Measurements from ENCODE around the gene TRMT11. TPM values are rescaled to one million over a fixed set of nuclear protein-coding genes. Genes with fewer than 3 reads are reported as not detected.

The TRMT11 gene
- total and polyA plus RNA-seq, 2 of the 13 experiments (the other 11 are each of a cell fraction or from before 2014, with no cell fraction given) = 42.2 to 81.9 TPM

DNA sequence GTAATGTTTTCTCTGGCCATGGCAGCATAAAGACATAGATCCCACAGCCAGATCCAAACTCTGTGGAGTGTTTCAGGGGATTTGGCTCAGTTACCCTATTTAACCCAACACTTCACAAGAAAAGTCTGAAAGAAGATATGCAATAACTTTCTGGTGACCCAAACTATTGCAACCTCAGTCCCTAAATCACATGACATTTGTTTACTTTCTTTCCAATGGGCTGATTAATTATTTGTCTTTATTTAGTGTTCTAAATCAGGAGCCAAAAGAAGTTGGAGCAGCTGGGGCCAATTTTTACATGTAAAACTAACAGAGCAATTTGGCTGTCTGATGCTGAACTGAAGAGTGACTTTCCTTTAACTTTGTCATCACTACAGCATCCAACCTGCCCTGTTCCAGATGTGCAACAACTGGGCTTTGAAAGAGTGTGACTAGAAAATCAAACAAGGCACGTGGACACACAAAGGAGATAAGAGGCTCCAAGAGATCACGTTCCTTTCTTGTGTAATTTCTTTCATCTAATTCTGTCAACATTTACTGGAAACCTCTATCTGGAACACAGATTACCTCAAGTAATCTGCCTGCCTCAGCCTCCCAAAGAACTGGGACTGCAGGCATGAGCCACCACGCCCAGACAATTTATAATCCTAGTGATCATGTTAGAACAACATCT, 90.8 kb downstream of the TRMT11 start:
- in situ Hi-C loops (cut with HindIII; ENCODE audit: extremely low pct_ligation_motif_present, low pct_unique_long_range_greater_than_20kb) (no loop called here), intact Hi-C loops (cut with micrococcal nuclease; ENCODE audit: unreplicated experiment) (no loop called here)
- no peak overlapping the region for H3K9ac ChIP-seq (ENCODE audit: insufficient read depth, low read depth, low read length)
- ATAC-seq (peak; percentile 85), FAIRE-seq (peak; percentile 71), DNase-seq (ENCODE audit: low spot score) (peak; percentile 87)
- no peaks in the 10 kb centered on the region for H3K79me2 ChIP-seq (ENCODE audit: insufficient read depth, low read length)
- peaks cover 26% of the 10 kb centered on the region for H3K4me1 ChIP-seq (ENCODE audit: insufficient read depth, low read length)
- H3K27me3 ChIP-seq (ENCODE audit: control insufficient read depth in 1 of 2, insufficient read depth in 2 of 2, low read length in 2 of 2) = no peaks in the 10 kb centered on the region
- peak overlapping the region; percentile 10 for H3K27ac ChIP-seq (ENCODE audit: extremely low read length, insufficient read depth, low read length)
- 26% methylated on average over 3 of the region's 3 CpGs for WGBS (ENCODE audit: low lambda C conversion rate)
- H3K9me3 ChIP-seq (ENCODE audit: low read length) = no peaks in the 10 kb centered on the region
- H3K36me3 ChIP-seq (replicated peaks in 1 of 2; ENCODE audit: control insufficient read depth in 1 of 2, insufficient read depth in 2 of 2, low read length in 2 of 2) = peaks cover 0 to 6% of the 10 kb centered on the region in 2 experiments; a peak in 3 of 5 replicates
- no peak overlapping the region for H2AFZ ChIP-seq (ENCODE audit: low read length)
- ChIA-PET POLR2A (no interaction called here), CTCF (ENCODE audit: low intra/inter-chr PET ratio, low total read pairs) (no interaction called here)
- H4K20me1 ChIP-seq (ENCODE audit: insufficient read depth, low read length) = no peaks in the 10 kb centered on the region
- BruUV-seq (replicated peaks) = no TSS peak
- no peak overlapping the region for H3K4me2 ChIP-seq (ENCODE audit: low read depth, low read length)
- H3K4me3 ChIP-seq (replicated peaks in 1 of 3; ENCODE audit: insufficient read depth in 1 of 3, low read depth in 2 of 3, low read length in 3 of 3) = no peak overlapping the region
- TF ChIP-seq ZSCAN21 (CRISPR knock-in tag; IDR thresholded peaks at IDR 0.05; ENCODE audit: borderline replicate concordance) = no peak
- peak in 1 of 2 experiments; percentile 76; a peak in 2 of 4 replicates for TF ChIP-seq EP300 (IDR thresholded peaks at IDR 0.05; ENCODE audit: low read depth in 2 of 2, low read length in 2 of 2)
- TF ChIP-seq EP300 (CRISPR knock-in tag; IDR thresholded peaks at IDR 0.05; ENCODE audit: borderline replicate concordance) = peak; percentile 81
- TF ChIP-seq FOXA3 (CRISPR knock-in tag; IDR thresholded peaks at IDR 0.05) = peak; percentile 83
- TF ChIP-seq MED1 (CRISPR knock-in tag; IDR thresholded peaks at IDR 0.05) = peak; percentile 56; the same call in 1 of the 2 replicates
- TF ChIP-seq, protein P1, sequence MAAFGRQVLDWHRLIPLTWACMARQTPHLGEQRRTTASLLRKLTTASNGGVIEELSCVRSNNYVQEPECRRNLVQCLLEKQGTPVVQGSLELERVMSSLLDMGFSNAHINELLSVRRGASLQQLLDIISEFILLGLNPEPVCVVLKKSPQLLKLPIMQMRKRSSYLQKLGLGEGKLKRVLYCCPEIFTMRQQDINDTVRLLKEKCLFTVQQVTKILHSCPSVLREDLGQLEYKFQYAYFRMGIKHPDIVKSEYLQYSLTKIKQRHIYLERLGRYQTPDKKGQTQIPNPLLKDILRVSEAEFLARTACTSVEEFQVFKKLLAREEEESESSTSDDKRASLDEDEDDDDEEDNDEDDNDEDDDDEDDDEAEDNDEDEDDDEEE (CRISPR knock-in tag; IDR thresholded peaks at IDR 0.05) = no peak
- peak; percentile 70 for TF ChIP-seq SOX13 (IDR thresholded peaks at IDR 0.05)
- TF ChIP-seq SOX13 (CRISPR knock-in tag; conservative IDR thresholded peaks at IDR 0.05 in 1 of 2, IDR thresholded peaks at IDR 0.05 in 1 of 2) = peak in 1 of 2 experiments; percentile 96; a peak in 2 of 4 replicates
- TF ChIP-seq NFKBIZ (CRISPR knock-in tag; IDR thresholded peaks at IDR 0.05) = 0 out of 2 replicates have a peak, but pooled peaks have one; percentile 49
- peak; percentile 64; the same call in 1 of the 2 replicates for TF ChIP-seq DNMT3B (CRISPR knock-in tag; conservative IDR thresholded peaks at IDR 0.05)
- peak; percentile 63; the same call in 1 of the 2 replicates for TF ChIP-seq SIX1 (CRISPR knock-in tag; IDR thresholded peaks at IDR 0.05; ENCODE audit: borderline replicate concordance)
- peak; percentile 88 for TF ChIP-seq ISL2 (CRISPR knock-in tag; IDR thresholded peaks at IDR 0.05)
- TF ChIP-seq ZNF44 (CRISPR knock-in tag; IDR thresholded peaks at IDR 0.05) = 0 out of 2 replicates have a peak, but pooled peaks have one; percentile 47
- TF ChIP-seq CBX5 (CRISPR knock-in tag; IDR thresholded peaks at IDR 0.05; ENCODE audit: borderline replicate concordance) = 0 out of 2 replicates have a peak, but pooled peaks have one; percentile 26
- TF ChIP-seq FOXP1 (IDR thresholded peaks at IDR 0.05) = peak; percentile 21; the same call in 1 of the 2 replicates
- TF ChIP-seq FOXP1 (CRISPR knock-in tag; IDR thresholded peaks at IDR 0.05) = peak; percentile 79
- TF ChIP-seq GATAD2A (CRISPR knock-in tag; IDR thresholded peaks at IDR 0.05) = peak; percentile 94
- peak; percentile 62 for TF ChIP-seq HDAC2 (CRISPR knock-in tag; IDR thresholded peaks at IDR 0.05)
- TF ChIP-seq, protein P2, sequence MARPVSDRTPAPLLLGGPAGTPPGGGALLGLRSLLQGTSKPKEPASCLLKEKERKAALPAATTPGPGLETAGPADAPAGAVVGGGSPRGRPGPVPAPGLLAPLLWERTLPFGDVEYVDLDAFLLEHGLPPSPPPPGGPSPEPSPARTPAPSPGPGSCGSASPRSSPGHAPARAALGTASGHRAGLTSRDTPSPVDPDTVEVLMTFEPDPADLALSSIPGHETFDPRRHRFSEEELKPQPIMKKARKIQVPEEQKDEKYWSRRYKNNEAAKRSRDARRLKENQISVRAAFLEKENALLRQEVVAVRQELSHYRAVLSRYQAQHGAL (CRISPR knock-in tag; IDR thresholded peaks at IDR 0.05; ENCODE audit: not compliant biosample characterization) = no peak
- TF ChIP-seq ZNF674 (CRISPR knock-in tag; IDR thresholded peaks at IDR 0.05; ENCODE audit: low read depth) = 0 out of 2 replicates have a peak, but pooled peaks have one; percentile 40
- TF ChIP-seq DMAP1 (CRISPR knock-in tag; IDR thresholded peaks at IDR 0.05) = peak; percentile 37; the same call in 1 of the 2 replicates
- TF ChIP-seq, protein P3, sequence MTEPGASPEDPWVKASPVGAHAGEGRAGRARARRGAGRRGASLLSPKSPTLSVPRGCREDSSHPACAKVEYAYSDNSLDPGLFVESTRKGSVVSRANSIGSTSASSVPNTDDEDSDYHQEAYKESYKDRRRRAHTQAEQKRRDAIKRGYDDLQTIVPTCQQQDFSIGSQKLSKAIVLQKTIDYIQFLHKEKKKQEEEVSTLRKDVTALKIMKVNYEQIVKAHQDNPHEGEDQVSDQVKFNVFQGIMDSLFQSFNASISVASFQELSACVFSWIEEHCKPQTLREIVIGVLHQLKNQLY (CRISPR knock-in tag; IDR thresholded peaks at IDR 0.05) = peak; percentile 89; the same call in 1 of the 2 replicates
- TF ChIP-seq KAT8 (CRISPR knock-in tag; IDR thresholded peaks at IDR 0.05) = peak; percentile 60
- TF ChIP-seq ZNF550 (CRISPR knock-in tag; IDR thresholded peaks at IDR 0.05; ENCODE audit: borderline replicate concordance) = no peak

Data from HepG2 (cell line).